OCI-LY7 (cell line): ENCODE measurements around the gene POC1A. TPM values are rescaled to one million over a fixed set of nuclear protein-coding genes. Genes with fewer than 3 reads are reported as not detected.

Experiments used
- BruUV-seq: library from RNA; stranded (reverse); fragments of 400-500 nt; replicated peaks from 2 replicates; lab custom pipeline; 2021; lab: Mats Ljungman, UMichigan
- CTCF ChIA-PET: fragments of 300-600 bp; sonication (Branson Sonifier 250); formaldehyde crosslinking; loops from one replicate; lab custom pipeline; 2022; ENCODE audit warnings: antibody characterized with exemption; ENCODE audit not compliant: unreplicated experiment; lab: Charles Lee
- POLR2A ChIA-PET: fragments of 300-600 bp; sonication (Branson Sonifier 250); formaldehyde crosslinking; loops from one replicate; lab custom pipeline; 2022; ENCODE audit warnings: antibody characterized with exemption; lab: Charles Lee
- DNase-seq: peaks from one replicate; pipeline ENCODE4 v3.0.0-alpha.2; 2015; ENCODE audit warnings: low spot score
- H2AFZ ChIP-seq: fragments of 200-600 bp; sonication (generic), shearing (Covaris generic); 2 replicates; pipeline ENCODE4 v1.6.1; 2014; ENCODE audit warnings: mild to moderate bottlenecking, antibody characterized with exemption, low read length, moderate library complexity
- H3K27ac ChIP-seq: fragments of 200-600 bp; sonication (generic); 2 replicates; pipeline ENCODE4 v1.5.1; 2014; ENCODE audit warnings: mixed run types, low read depth, mild to moderate bottlenecking, moderate library complexity, low read length, inconsistent platforms; ENCODE audit not compliant: poor library complexity, severe bottlenecking
- H3K36me3 ChIP-seq: fragments of 200-600 bp; sonication (generic); 2 replicates; pipeline ENCODE4 v1.6.1; 2014; ENCODE audit warnings: mild to moderate bottlenecking, antibody characterized with exemption, low read length, moderate library complexity, mixed read lengths; ENCODE audit not compliant: insufficient read depth
- H3K4me1 ChIP-seq: fragments of 200-600 bp; sonication (generic); 2 replicates; pipeline ENCODE4 v1.5.1; 2014; ENCODE audit warnings: mild to moderate bottlenecking, low read length; ENCODE audit not compliant: insufficient read depth, poor library complexity, severe bottlenecking
- H3K4me2 ChIP-seq: fragments of 200-600 bp; sonication (generic); 2 replicates; pipeline ENCODE4 v1.6.1; 2014; ENCODE audit warnings: mild to moderate bottlenecking, low read length
- H3K4me3 ChIP-seq: fragments of 200-600 bp; sonication (generic); 2 replicates; pipeline ENCODE4 v1.5.1; 2014; ENCODE audit warnings: mild to moderate bottlenecking, low read depth, low read length; ENCODE audit not compliant: poor library complexity, severe bottlenecking
- H3K79me2 ChIP-seq: fragments of 200-600 bp; sonication (generic); 2 replicates; pipeline ENCODE4 v1.6.1; 2016; ENCODE audit warnings: low read depth, mild to moderate bottlenecking, low read length, moderate library complexity, mixed read lengths; ENCODE audit not compliant: insufficient read depth
- H3K9me2 ChIP-seq: fragments of 200-600 bp; sonication (generic); 2 replicates; pipeline ENCODE4 v1.6.1; 2016; ENCODE audit warnings: mild to moderate bottlenecking, low read length, mixed read lengths; ENCODE audit not compliant: insufficient read depth
- H3K9me3 ChIP-seq: fragments of 200-600 bp; sonication (generic); 2 replicates; pipeline ENCODE4 v1.6.1; 2014; ENCODE audit warnings: mild to moderate bottlenecking, mixed run types, low read length, mixed read lengths
- H4K20me1 ChIP-seq: fragments of 200-600 bp; sonication (generic); 2 replicates; pipeline ENCODE4 v1.6.1; 2014; ENCODE audit warnings: mild to moderate bottlenecking, antibody characterized with exemption, low read length, moderate library complexity, mixed read lengths; ENCODE audit not compliant: insufficient read depth
- EZH2phosphoT487 ChIP-seq: fragments of 200-600 bp; sonication (generic); IDR thresholded peaks from 2 replicates; pipeline ENCODE4 v1.6.1; 2018; ENCODE audit warnings: low read depth, borderline replicate concordance, mild to moderate bottlenecking, mixed run types, antibody characterized with exemption, low read length, moderate library complexity, mixed read lengths
- intact Hi-C: fragments of 100-400 bp; cut with micrococcal nuclease; formaldehyde crosslinking; loops from one replicate; pipeline ENCODE4 v1.10.0; 2022; ENCODE audit not compliant: unreplicated experiment
- total RNA-seq, 2 experiments: library from RNA; depleted of rRNA in 1 of 2; stranded (reverse); fragments of >200 nt in 1 of 2; shearing (Covaris generic) in 1 of 2; gene quantifications; 2 replicates each; pipeline ENCODE4 v1.2.3, GENCODE V29; 2014 to 2022
- TF ChIP-seq, protein P1 (sequence below): fragments of 200-600 bp; sonication (generic); conservative IDR thresholded peaks from 2 replicates; pipeline ENCODE4 v1.5.1; 2014; ENCODE audit warnings: mild to moderate bottlenecking, antibody characterized with exemption, low read length, moderate library complexity, mixed read lengths

POC1A gene
- total RNA-seq, 2 experiments from 2014 or later = 40.0 to 41.0 TPM

- Histone ChIP-seq H3K9me2 (no peaks in the 10 kb centered on the region), H3K36me3 (peaks cover 27% of the 10 kb centered on the region; the same call in 1 of the 2 replicates), H3K27ac (no peak overlapping the region), H3K79me2 (no peaks in the 10 kb centered on the region), H3K4me2 (peak overlapping the region; percentile 93), H3K4me1 (peaks cover 41% of the 10 kb centered on the region), H3K4me3 (peak overlapping the region; percentile 73), H4K20me1 (no peaks in the 10 kb centered on the region), H2AFZ (peak overlapping the region; percentile 13; the same call in 1 of the 2 replicates), H3K9me3 (no peaks in the 10 kb centered on the region)
- BruUV-seq = no TSS peak
- no peak for TF ChIP-seq EZH2phosphoT487
- TF ChIP-seq, protein P1, sequence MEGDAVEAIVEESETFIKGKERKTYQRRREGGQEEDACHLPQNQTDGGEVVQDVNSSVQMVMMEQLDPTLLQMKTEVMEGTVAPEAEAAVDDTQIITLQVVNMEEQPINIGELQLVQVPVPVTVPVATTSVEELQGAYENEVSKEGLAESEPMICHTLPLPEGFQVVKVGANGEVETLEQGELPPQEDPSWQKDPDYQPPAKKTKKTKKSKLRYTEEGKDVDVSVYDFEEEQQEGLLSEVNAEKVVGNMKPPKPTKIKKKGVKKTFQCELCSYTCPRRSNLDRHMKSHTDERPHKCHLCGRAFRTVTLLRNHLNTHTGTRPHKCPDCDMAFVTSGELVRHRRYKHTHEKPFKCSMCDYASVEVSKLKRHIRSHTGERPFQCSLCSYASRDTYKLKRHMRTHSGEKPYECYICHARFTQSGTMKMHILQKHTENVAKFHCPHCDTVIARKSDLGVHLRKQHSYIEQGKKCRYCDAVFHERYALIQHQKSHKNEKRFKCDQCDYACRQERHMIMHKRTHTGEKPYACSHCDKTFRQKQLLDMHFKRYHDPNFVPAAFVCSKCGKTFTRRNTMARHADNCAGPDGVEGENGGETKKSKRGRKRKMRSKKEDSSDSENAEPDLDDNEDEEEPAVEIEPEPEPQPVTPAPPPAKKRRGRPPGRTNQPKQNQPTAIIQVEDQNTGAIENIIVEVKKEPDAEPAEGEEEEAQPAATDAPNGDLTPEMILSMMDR = peak; percentile 60; the same call in 1 of the 2 replicates
- DNase-seq = peak; percentile 76
- intact Hi-C loops = loop anchor here (1.0 to 2.0 kb wide), 2 partner anchors 99 to 113 kb away; partner anchors contain the start of genes PARP3 and POC1A
- CTCF ChIA-PET = no interaction called here
- POLR2A ChIA-PET = interaction anchor here (0.8 to 1.3 kb wide), 4 partner anchors 99 to 170 kb away, joined by 3 to 4 read pairs (median 3); partner anchors contain the start of genes POC1A and TLR9
Measured at GRCh38 chr3:52055537-52056351, 98.5 kb downstream of the POC1A start.

DNA sequence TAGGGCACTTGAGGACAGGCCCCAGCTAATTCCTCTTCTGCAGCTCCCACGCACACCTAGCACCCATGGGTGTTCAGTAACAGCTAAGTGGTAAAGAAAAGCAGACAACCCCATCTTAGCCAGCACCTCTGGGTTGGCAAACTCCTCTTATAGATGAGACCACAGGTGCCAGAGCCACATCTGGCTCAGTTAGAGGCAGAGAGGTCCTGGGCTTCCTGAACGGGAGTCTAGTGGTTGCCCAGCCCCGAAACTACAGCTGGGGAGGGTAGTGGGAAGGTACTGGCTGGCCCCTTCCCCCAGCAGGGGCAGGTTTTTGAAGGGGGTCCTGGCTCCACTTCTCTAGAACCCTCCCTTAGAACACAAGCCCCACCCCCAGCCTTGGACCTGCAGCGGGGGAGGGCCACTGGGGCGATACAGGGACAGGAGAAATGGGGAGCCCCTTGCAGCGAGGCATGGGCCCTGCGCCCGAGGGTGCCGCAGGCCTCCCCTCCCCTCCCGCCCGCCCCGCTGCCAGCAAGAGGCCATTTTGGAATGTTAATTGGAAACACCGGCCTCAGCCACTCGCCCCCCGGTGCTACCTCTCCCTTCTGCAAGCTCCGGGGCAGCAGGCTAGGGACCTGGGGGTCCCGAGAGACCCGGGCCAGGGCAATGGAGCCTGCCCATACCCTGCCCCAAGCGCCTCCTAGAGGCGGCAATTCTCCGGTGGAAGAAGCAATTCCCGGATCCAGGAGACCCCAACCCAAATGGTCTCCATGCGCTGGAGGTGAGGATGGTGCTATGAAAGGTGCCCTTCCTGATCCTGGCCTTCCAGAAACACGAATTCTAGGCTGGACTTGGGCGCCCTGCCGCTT lies 99.3 kb downstream of the POC1A start:
- Histone ChIP-seq H3K4me1 (peaks cover 41% of the 10 kb centered on the region), H3K9me3 (no peaks in the 10 kb centered on the region), H3K36me3 (peaks cover 35% of the 10 kb centered on the region; the same call in 1 of the 2 replicates), H3K4me3 (peak overlapping the region; percentile 73), H2AFZ (peak overlapping the region; percentile 13; the same call in 1 of the 2 replicates), H4K20me1 (no peaks in the 10 kb centered on the region), H3K9me2 (no peaks in the 10 kb centered on the region), H3K27ac (no peak overlapping the region), H3K4me2 (peak overlapping the region; percentile 93), H3K79me2 (no peaks in the 10 kb centered on the region)
- ChIA-PET POLR2A (interaction anchor here (0.8 kb wide), 1 partner anchor 170 kb away, joined by 3 read pairs; no protein-coding TSS in a partner anchor), CTCF (interaction anchor here (0.6 kb wide), 1 partner anchor 32 kb away, joined by 3 read pairs; no protein-coding TSS in a partner anchor)
- BruUV-seq = no TSS peak
- peak; percentile 15 for DNase-seq
- TF ChIP-seq EZH2phosphoT487 = no peak
- TF ChIP-seq, protein P1 = peak; percentile 78
- intact Hi-C loops = no loop called here
